ENCODE measurements around the gene MYO1E. TPM values are rescaled to one million over a fixed set of nuclear protein-coding genes. Genes with fewer than 3 reads are reported as not detected.

The MYO1E gene
- total and polyA plus RNA-seq, 4 donors: 6.7 to 70.9 (median 21.6) TPM

DNA sequence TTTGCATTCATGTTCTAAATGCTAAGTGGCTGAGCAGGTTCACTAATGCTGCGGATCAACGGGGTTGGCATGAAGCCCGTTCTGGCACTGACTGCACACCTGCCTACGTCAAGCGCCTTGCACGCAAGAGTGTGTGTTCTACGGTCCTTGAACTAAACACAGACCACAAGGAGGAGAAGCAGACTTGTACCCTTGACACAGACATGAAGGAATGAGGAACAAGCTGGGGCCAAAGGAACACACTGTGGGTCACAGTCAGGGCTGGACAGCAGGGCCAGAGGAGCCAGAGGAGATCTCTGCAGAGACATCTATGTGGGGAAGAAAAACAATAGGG is 214.0 kb downstream of the MYO1E start:
- WGBS: 93% methylated on average over 7 of the region's 7 CpGs
- H3K27me3 ChIP-seq (ENCODE audit: control insufficient read depth in 4 of 4, insufficient read depth in 4 of 4, low read length in 3 of 4): no peaks in the 10 kb centered on the region
- TF ChIP-seq HNF4G (IDR thresholded peaks at IDR 0.05): no peak
- TF ChIP-seq, protein P1, sequence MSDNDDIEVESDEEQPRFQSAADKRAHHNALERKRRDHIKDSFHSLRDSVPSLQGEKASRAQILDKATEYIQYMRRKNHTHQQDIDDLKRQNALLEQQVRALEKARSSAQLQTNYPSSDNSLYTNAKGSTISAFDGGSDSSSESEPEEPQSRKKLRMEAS (IDR thresholded peaks at IDR 0.05): no peak
- no peak for TF ChIP-seq NR2F2 (IDR thresholded peaks at IDR 0.05)
- no peak for TF ChIP-seq FOXA1 (IDR thresholded peaks at IDR 0.05)
- TF ChIP-seq RXRA (IDR thresholded peaks at IDR 0.05): no peak
- TF ChIP-seq JUND (IDR thresholded peaks at IDR 0.05): no peak
- TF ChIP-seq FOXA2 (IDR thresholded peaks at IDR 0.05): no peak
- no peak for TF ChIP-seq RAD21 (IDR thresholded peaks at IDR 0.05)
- TF ChIP-seq, protein P2, sequence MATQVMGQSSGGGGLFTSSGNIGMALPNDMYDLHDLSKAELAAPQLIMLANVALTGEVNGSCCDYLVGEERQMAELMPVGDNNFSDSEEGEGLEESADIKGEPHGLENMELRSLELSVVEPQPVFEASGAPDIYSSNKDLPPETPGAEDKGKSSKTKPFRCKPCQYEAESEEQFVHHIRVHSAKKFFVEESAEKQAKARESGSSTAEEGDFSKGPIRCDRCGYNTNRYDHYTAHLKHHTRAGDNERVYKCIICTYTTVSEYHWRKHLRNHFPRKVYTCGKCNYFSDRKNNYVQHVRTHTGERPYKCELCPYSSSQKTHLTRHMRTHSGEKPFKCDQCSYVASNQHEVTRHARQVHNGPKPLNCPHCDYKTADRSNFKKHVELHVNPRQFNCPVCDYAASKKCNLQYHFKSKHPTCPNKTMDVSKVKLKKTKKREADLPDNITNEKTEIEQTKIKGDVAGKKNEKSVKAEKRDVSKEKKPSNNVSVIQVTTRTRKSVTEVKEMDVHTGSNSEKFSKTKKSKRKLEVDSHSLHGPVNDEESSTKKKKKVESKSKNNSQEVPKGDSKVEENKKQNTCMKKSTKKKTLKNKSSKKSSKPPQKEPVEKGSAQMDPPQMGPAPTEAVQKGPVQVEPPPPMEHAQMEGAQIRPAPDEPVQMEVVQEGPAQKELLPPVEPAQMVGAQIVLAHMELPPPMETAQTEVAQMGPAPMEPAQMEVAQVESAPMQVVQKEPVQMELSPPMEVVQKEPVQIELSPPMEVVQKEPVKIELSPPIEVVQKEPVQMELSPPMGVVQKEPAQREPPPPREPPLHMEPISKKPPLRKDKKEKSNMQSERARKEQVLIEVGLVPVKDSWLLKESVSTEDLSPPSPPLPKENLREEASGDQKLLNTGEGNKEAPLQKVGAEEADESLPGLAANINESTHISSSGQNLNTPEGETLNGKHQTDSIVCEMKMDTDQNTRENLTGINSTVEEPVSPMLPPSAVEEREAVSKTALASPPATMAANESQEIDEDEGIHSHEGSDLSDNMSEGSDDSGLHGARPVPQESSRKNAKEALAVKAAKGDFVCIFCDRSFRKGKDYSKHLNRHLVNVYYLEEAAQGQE (IDR thresholded peaks at IDR 0.05): no peak
- TF ChIP-seq YY1 (IDR thresholded peaks at IDR 0.05): no peak
- TF ChIP-seq HNF4A (conservative IDR thresholded peaks at IDR 0.05): no peak
- TF ChIP-seq, protein P3, sequence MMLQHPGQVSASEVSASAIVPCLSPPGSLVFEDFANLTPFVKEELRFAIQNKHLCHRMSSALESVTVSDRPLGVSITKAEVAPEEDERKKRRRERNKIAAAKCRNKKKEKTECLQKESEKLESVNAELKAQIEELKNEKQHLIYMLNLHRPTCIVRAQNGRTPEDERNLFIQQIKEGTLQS (IDR thresholded peaks at IDR 0.05): no peak
- TF ChIP-seq EGR1 (IDR thresholded peaks at IDR 0.05; ENCODE audit: low read depth in 2 of 2): no peak
- TF ChIP-seq TAF1 (conservative IDR thresholded peaks at IDR 0.05): no peak
- TF ChIP-seq, protein P4, sequence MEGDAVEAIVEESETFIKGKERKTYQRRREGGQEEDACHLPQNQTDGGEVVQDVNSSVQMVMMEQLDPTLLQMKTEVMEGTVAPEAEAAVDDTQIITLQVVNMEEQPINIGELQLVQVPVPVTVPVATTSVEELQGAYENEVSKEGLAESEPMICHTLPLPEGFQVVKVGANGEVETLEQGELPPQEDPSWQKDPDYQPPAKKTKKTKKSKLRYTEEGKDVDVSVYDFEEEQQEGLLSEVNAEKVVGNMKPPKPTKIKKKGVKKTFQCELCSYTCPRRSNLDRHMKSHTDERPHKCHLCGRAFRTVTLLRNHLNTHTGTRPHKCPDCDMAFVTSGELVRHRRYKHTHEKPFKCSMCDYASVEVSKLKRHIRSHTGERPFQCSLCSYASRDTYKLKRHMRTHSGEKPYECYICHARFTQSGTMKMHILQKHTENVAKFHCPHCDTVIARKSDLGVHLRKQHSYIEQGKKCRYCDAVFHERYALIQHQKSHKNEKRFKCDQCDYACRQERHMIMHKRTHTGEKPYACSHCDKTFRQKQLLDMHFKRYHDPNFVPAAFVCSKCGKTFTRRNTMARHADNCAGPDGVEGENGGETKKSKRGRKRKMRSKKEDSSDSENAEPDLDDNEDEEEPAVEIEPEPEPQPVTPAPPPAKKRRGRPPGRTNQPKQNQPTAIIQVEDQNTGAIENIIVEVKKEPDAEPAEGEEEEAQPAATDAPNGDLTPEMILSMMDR (IDR thresholded peaks at IDR 0.05; ENCODE audit: low read depth, low read length, missing input control): no peak
- H3K9ac ChIP-seq (ENCODE audit: low read depth in 1 of 2, low read length in 2 of 2): no peak overlapping the region
- no peaks in the 10 kb centered on the region for H3K9me3 ChIP-seq (ENCODE audit: control insufficient read depth in 4 of 4, low read length in 3 of 4)
- H3K4me1 ChIP-seq (ENCODE audit: control insufficient read depth in 4 of 4, insufficient read depth in 4 of 4, low read length in 3 of 4): no peaks in the 10 kb centered on the region
- no peak for DNase-seq (ENCODE audit: low spot score)
- peaks cover 11 to 65% (median 22%) of the 10 kb centered on the region in 4 donors for H3K36me3 ChIP-seq (ENCODE audit: control insufficient read depth in 4 of 4, insufficient read depth in 3 of 4, low read depth in 1 of 4, low read length in 3 of 4)
- no peak overlapping the region for H3K4me3 ChIP-seq (ENCODE audit: low read depth in 1 of 3, low read length in 3 of 3)
- no peak overlapping the region for H3K27ac ChIP-seq (ENCODE audit: low read depth in 1 of 2, low read length in 2 of 2)

DNA sequence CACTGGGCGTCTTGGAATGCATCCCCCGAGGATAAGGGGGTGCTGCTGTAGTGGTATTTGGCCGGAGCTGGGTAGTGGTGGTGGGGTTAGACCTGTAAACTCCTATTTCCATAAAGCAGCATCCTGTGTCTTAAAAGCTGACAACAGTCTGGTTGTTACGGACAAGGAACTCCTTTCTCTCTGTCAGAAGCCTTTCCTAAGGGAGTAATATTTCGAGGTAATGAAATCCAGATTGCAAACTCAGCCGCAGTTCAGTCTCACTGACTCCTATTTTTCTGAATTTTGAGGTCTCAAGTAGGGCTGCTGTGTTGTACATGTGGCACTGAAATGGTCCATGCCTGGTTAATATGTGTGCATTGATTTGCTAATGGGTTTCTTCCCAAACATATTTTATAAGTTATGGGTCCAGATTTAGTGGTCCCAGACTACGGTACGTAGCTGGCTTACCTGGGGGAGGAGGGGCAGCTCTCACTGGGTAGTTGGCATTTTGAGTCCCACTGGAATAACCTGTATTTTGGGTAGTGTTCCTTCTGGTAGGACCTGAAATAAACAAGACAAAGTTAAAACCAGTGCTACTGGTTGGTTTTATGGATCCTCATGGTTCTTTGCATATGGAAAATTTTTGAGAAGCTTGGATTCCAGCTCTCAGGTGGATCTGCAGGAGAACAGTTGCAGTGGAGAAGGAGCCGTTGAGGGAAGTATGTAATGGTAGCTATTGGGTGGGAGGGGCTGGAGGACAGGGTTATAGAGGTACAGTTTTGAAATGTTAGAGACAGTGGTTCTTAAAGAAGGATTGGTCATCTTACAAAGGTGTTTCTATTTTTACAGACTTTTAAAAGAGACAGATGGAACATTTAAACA is 214.6 kb downstream of the MYO1E start:
- H3K27ac ChIP-seq (ENCODE audit: low read depth in 1 of 2, low read length in 2 of 2): no peak overlapping the region
- H3K36me3 ChIP-seq (ENCODE audit: control insufficient read depth in 4 of 4, insufficient read depth in 3 of 4, low read depth in 1 of 4, low read length in 3 of 4): peaks cover 11 to 68% (median 27%) of the 10 kb centered on the region in 4 donors
- H3K27me3 ChIP-seq (ENCODE audit: control insufficient read depth in 4 of 4, insufficient read depth in 4 of 4, low read length in 3 of 4): no peaks in the 10 kb centered on the region
- TF ChIP-seq GABPA (IDR thresholded peaks at IDR 0.05 in 1 of 2, conservative IDR thresholded peaks at IDR 0.05 in 1 of 2): no peak
- TF ChIP-seq YY1 (IDR thresholded peaks at IDR 0.05): no peak
- no peak for TF ChIP-seq RAD21 (IDR thresholded peaks at IDR 0.05)
- TF ChIP-seq, protein P1 (IDR thresholded peaks at IDR 0.05): no peak
- TF ChIP-seq, protein P2 (IDR thresholded peaks at IDR 0.05): no peak
- TF ChIP-seq TAF1 (conservative IDR thresholded peaks at IDR 0.05): no peak
- no peak for TF ChIP-seq HNF4G (IDR thresholded peaks at IDR 0.05)
- TF ChIP-seq, protein P3 (IDR thresholded peaks at IDR 0.05): no peak
- no peak for TF ChIP-seq RXRA (IDR thresholded peaks at IDR 0.05)
- no peak for TF ChIP-seq SP1 (IDR thresholded peaks at IDR 0.05)
- no peak for TF ChIP-seq EGR1 (IDR thresholded peaks at IDR 0.05; ENCODE audit: low read depth in 2 of 2)
- TF ChIP-seq NR2F2 (IDR thresholded peaks at IDR 0.05): no peak
- H3K9ac ChIP-seq (ENCODE audit: low read depth in 1 of 2, low read length in 2 of 2): no peak overlapping the region
- no peak overlapping the region for H3K4me3 ChIP-seq (ENCODE audit: low read depth in 1 of 3, low read length in 3 of 3)
- no peaks in the 10 kb centered on the region for H3K9me3 ChIP-seq (ENCODE audit: control insufficient read depth in 4 of 4, low read length in 3 of 4)
- no peak for DNase-seq (ENCODE audit: low spot score)
- 97% methylated on average over 9 of the region's 9 CpGs for WGBS
- H3K4me1 ChIP-seq (ENCODE audit: control insufficient read depth in 4 of 4, insufficient read depth in 4 of 4, low read length in 3 of 4): no peaks in the 10 kb centered on the region

All from liver (tissue), 9 donors.